Colonic mucosa (tissue), 4 donors: Measurements from ENCODE around the gene TOE1. TPM values are rescaled to one million over a fixed set of nuclear protein-coding genes. Genes with fewer than 3 reads are reported as not detected.

ENCODE experiments used
- DNase-seq: peaks from one replicate; pipeline ENCODE4 v3.0.0-alpha.2; 2020
- H3K27ac ChIP-seq: fragments of 200-600 bp; one replicate; pipeline ENCODE4 v1.8.0; 2021
- H3K27me3 ChIP-seq: fragments of 200-600 bp; one replicate; pipeline ENCODE4 v1.8.0; 2021
- H3K36me3 ChIP-seq: fragments of 200-600 bp; one replicate; pipeline ENCODE4 v1.8.0; 2021
- H3K4me1 ChIP-seq: fragments of 200-600 bp; one replicate; pipeline ENCODE4 v1.8.0; 2021; ENCODE audit warnings: mild to moderate bottlenecking
- H3K4me3 ChIP-seq: fragments of 200-600 bp; one replicate; pipeline ENCODE4 v1.8.0; 2021
- H3K9ac ChIP-seq, 2 donors: one replicate each; pipeline ENCODE4 v1.7.0; 2013; ENCODE audit warnings: control low read depth in 2 of 2, low read depth in 2 of 2, low read length in 2 of 2
- H3K9me3 ChIP-seq: fragments of 200-600 bp; one replicate; pipeline ENCODE4 v1.8.0; 2021
- CTCF ChIP-seq: fragments of 200-600 bp; IDR thresholded peaks from one replicate; pipeline ENCODE4 v1.8.0; 2022; ENCODE audit warnings: antibody characterized with exemption, mild to moderate bottlenecking
- intact Hi-C: fragments of 100-400 bp; cut with DNase I; formaldehyde crosslinking; loops from one replicate; pipeline ENCODE4 v1.14.1; 2022
- total RNA-seq, 2 donors: library from RNA; stranded (reverse); fragmentation: NEBNext Ultra II Directional in 1 of 2; extraction: Animal tissue kit (Norgen Biotek cat#: 25700) in 1 of 2; gene quantifications; one replicate each; pipeline ENCODE4 v1.2.1, GENCODE V29; 2021
- donor health status: healthy.
- donor health status: DM: no; HTN: no; CAD: no.
- donor health status: DM: no; HTN: no; CAD: no.

The TOE1 gene
- total RNA-seq, 2 donors from 2014 or later, result 10.1 to 20.5 TPM

- no peak for DNase-seq
- Histone ChIP-seq H3K36me3 (no peaks in the 10 kb centered on the region), H3K9ac (no peak overlapping the region), H3K4me3 (no peak overlapping the region), H3K27me3 (no peaks in the 10 kb centered on the region), H3K4me1 (no peaks in the 10 kb centered on the region), H3K9me3 (no peaks in the 10 kb centered on the region), H3K27ac (no peak overlapping the region)
- intact Hi-C loops, result no loop called here
- no peak for TF ChIP-seq CTCF
Observed at GRCh38 chr1:45365051-45365450, 25.1 kb downstream of the TOE1 start.

DNA sequence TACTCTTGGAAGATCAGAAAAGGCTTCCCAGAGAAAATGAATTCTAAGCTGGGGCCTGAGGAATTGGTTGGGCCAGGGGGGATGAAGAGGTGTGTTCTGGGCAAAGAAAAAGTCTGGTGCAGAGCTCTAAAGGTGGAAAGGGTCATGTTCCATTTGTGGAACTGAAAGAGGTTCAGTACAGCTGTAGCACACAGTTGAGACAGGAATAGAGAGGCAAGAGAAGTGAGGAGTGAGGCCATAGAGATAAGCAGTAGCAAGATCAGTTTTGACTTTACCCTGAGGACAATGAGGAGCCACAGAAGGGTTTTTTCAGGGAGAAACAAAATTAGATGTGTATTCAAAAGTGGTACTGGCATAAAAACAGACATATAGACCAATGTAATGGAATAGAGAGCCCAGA lies 30.6 kb downstream of the TOE1 start:
- Histone ChIP-seq H3K27ac (no peak overlapping the region), H3K4me3 (no peak overlapping the region), H3K27me3 (no peaks in the 10 kb centered on the region), H3K36me3 (no peaks in the 10 kb centered on the region), H3K9ac (no peak overlapping the region), H3K4me1 (no peaks in the 10 kb centered on the region), H3K9me3 (no peaks in the 10 kb centered on the region)
- intact Hi-C loops, result no loop called here
- no peak for DNase-seq
- TF ChIP-seq CTCF, result no peak

DNA sequence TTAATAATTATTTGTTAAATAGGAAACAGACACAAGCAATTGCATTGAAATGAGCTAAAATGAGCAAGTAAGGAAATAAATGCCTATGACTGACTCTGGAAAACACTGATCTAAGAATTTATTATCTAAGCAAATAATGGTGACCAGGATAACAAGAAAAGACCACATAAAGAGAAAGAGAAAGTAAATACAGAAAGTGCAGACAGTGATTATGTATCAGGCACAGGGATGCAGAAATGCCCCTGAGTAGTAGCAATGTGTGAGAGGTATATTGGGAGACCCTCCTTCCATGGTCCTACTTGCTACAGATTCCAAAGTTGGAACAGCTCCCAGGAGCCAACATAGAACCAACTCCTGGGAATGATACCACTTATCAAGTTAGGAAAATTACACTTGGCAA lies 33.6 kb downstream of the TOE1 start:
- Histone ChIP-seq H3K9me3 (no peaks in the 10 kb centered on the region), H3K27me3 (no peaks in the 10 kb centered on the region), H3K9ac (no peak overlapping the region), H3K27ac (no peak overlapping the region), H3K36me3 (no peaks in the 10 kb centered on the region), H3K4me1 (no peaks in the 10 kb centered on the region), H3K4me3 (no peak overlapping the region)
- TF ChIP-seq CTCF, result no peak
- no peak for DNase-seq
- intact Hi-C loops, result no loop called here

GRCh38 chr1:45375104-45376090 lies 35.4 kb downstream of the TOE1 start:
- Histone ChIP-seq H3K4me3 (no peak overlapping the region), H3K9me3 (no peaks in the 10 kb centered on the region), H3K9ac (no peak overlapping the region), H3K36me3 (no peaks in the 10 kb centered on the region), H3K27ac (no peak overlapping the region), H3K27me3 (no peaks in the 10 kb centered on the region), H3K4me1 (no peaks in the 10 kb centered on the region)
- no peak for TF ChIP-seq CTCF
- intact Hi-C loops, result no loop called here
- DNase-seq, result no peak

- Histone ChIP-seq H3K36me3 (no peaks in the 10 kb centered on the region), H3K4me3 (no peak overlapping the region), H3K27ac (no peak overlapping the region), H3K9me3 (no peaks in the 10 kb centered on the region), H3K27me3 (no peaks in the 10 kb centered on the region), H3K9ac (no peak overlapping the region), H3K4me1 (no peaks in the 10 kb centered on the region)
- intact Hi-C loops, result no loop called here
- no peak for DNase-seq
- TF ChIP-seq CTCF, result no peak
Observed at GRCh38 chr1:45378184-45378583, 38.2 kb downstream of the TOE1 start.
